GM18499 (cell line): ENCODE data around the gene SSH2.

Source experiments
- ATAC-seq: cut with Tn5 transposase; IDR thresholded peaks from one replicate; pipeline ENCODE4 v1.9.1; 2021; ENCODE audit warnings: moderate number of reproducible peaks; ENCODE audit not compliant: insufficient read depth, unreplicated experiment

The SSH2 gene

GRCh38 chr17:29844339-29845048 is 85.5 kb downstream of the SSH2 start:
- ATAC-seq: no peak

GRCh38 chr17:29840884-29841283 is 89.1 kb downstream of the SSH2 start:
- no peak for ATAC-seq

- no peak for ATAC-seq
These were observed 90.4 kb downstream of the SSH2 start for GRCh38 chr17:29839656-29840055.

- no peak for ATAC-seq
These were observed 91.1 kb downstream of the SSH2 start for GRCh38 chr17:29838961-29839360.

- no peak for ATAC-seq
These were observed 92.5 kb downstream of the SSH2 start for GRCh38 chr17:29837531-29837930.

- no peak for ATAC-seq
These were observed 93.4 kb downstream of the SSH2 start for GRCh38 chr17:29836643-29837042.

GRCh38 chr17:29835435-29836351 is 94.3 kb downstream of the SSH2 start:
- no peak for ATAC-seq

- ATAC-seq: no peak
These were observed 96.2 kb downstream of the SSH2 start for GRCh38 chr17:29833801-29834200.

- ATAC-seq: no peak
These were observed 101.2 kb downstream of the SSH2 start for GRCh38 chr17:29828676-29829284.

GRCh38 chr17:29827179-29827578 is 102.8 kb downstream of the SSH2 start:
- ATAC-seq: no peak

- ATAC-seq: no peak
These were observed 103.8 kb downstream of the SSH2 start for GRCh38 chr17:29826114-29826692.

GRCh38 chr17:29825604-29826003 is 104.4 kb downstream of the SSH2 start:
- ATAC-seq: no peak

GRCh38 chr17:29821897-29822296 is 108.1 kb downstream of the SSH2 start:
- no peak for ATAC-seq

GRCh38 chr17:29820425-29820824 is 109.6 kb downstream of the SSH2 start:
- ATAC-seq: no peak

- ATAC-seq: no peak
These were observed 122.3 kb downstream of the SSH2 start for GRCh38 chr17:29807520-29808361.

- ATAC-seq: no peak
These were observed 127.8 kb downstream of the SSH2 start for GRCh38 chr17:29802246-29802645.

- ATAC-seq: no peak
These were observed 129.6 kb downstream of the SSH2 start for GRCh38 chr17:29800457-29800856.

GRCh38 chr17:29796652-29797051 is 133.4 kb downstream of the SSH2 start:
- ATAC-seq: no peak

- ATAC-seq: no peak
These were observed 136.5 kb downstream of the SSH2 start for GRCh38 chr17:29793501-29793900.
